Stimulated activated CD8-positive, alpha-beta memory T cell treated with anti-CD3 and anti-CD28 coated beads, Interleukin-4, amount 100 ng/mL, for 4 hours (primary cell): ENCODE data around the gene SGCD.
"Not testable (repeated sequence)": the region's sequence is repeated elsewhere in the genome, so short reads cannot be mapped to it uniquely, and the experiment has no call there.

Experiments used
- DNase-seq, 2 donors: peaks; one replicate each; pipeline ENCODE4 v3.0.0-alpha.2; 2020; ENCODE audit warnings: low read depth in 2 of 2, low spot score in 1 of 2

SGCD gene

GRCh38 chr5:156556666-156557406 is 229.9 kb downstream of the SGCD start:
- DNase-seq = no peak

- DNase-seq = no peak
Measured at GRCh38 chr5:156560002-156560401, 233.0 kb downstream of the SGCD start.

GRCh38 chr5:156561651-156562050 is 234.7 kb downstream of the SGCD start:
- DNase-seq = no peak

DNA sequence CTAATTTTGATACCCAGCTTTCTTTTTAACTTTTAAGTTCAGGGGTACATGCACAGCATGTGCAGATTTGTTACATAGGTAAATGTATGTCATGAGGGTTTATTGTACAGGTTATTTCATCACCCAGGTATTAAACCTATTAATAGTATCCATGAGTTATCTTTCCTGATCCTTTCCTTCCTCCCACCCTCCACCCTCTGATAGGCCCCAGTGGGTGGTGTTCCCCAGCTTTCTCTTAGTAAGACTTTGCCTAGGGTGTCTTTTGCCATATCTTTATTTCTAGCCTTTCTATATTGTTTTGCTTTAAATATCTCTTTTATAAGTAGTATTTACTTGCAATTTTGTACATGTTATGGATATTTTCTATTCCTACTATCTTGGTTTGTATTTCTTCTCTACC is 243.7 kb downstream of the SGCD start:
- DNase-seq = no peak

DNA sequence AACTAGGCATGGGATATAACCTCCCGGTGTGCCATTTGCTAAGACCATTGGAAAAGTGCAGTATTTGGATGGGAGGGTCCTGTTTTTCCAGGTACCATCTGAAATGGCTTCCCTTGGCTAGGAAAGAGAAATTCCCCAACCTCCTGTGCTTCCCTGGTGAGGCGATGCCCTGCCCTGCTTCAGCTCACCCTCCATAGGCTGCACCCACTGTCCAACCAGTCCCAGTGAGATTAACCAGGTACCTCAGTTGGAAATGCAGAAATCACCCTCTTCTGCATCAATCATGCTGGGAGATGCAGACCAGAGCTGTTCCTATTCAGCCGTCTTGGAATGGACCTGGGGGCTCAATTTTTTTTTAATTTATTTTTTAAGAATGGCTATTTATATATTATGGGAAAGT is 254.8 kb downstream of the SGCD start:
- DNase-seq = no peak

- no peak for DNase-seq
Measured at GRCh38 chr5:156582193-156582598, 255.2 kb downstream of the SGCD start.

GRCh38 chr5:156584871-156585270 is 257.9 kb downstream of the SGCD start:
- no peak for DNase-seq

DNA sequence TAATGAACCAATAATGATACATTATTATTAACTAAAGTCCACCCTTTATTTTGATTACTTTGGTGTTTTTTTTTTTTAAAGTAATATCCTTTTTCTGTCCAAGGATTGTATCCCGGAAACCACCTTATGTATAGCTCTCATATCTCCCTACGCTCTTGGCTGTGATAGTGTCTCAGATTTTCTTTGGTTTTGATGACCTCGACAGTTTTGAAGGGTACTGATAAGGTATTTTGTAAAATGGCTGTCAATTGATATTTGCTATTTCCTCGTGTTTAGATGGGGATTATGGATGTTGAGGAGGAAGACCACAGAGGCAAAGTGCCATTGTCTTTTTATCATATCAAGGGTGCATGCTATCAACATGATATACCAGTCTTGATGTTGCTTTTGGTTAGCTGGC is 259.0 kb downstream of the SGCD start:
- no peak for DNase-seq

GRCh38 chr5:156587012-156587411 is 260.0 kb downstream of the SGCD start:
- DNase-seq = no peak

DNA sequence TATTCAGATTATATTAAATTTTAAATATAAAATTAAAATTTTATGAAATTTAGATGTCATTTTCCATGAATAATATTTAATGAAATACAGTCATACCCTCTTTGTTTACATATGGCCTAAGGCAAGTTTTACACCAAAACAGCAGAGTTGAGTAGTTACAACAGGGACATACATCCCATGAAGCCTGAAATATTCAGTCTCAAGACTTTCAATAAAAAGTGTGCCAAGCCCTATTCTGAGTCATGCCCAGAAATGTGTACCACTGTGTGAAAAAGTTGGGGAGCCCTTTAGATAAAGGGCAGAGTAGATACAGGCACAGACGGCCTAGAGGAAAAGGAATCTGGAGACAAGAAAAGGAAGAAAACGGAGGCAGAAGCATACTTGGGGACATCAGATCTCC is 261.3 kb downstream of the SGCD start:
- no peak for DNase-seq

- DNase-seq = no peak
Measured at GRCh38 chr5:156589104-156589945, 262.4 kb downstream of the SGCD start.

GRCh38 chr5:156589946-156590216 is 262.9 kb downstream of the SGCD start:
- no peak for DNase-seq

DNA sequence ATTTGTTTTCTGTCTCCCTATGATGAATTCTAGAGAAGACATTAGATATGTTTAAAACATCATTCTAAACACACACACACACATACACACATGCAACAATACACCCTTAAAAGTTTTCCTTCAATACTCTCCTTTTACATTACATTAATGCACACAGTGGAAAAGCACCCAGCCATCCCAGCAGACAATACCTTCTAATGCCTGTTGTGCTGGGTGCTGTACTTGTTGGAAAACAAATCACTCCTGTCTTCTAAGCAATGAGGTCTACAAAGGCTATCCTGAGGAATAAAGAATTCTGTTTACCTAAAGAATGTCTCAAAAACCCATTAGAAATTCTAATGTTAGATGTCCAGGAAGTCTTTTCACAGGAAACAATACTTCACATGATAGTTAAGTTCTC is 264.0 kb downstream of the SGCD start:
- no peak for DNase-seq

GRCh38 chr5:156591631-156592030 is 264.7 kb downstream of the SGCD start:
- no peak for DNase-seq

DNA sequence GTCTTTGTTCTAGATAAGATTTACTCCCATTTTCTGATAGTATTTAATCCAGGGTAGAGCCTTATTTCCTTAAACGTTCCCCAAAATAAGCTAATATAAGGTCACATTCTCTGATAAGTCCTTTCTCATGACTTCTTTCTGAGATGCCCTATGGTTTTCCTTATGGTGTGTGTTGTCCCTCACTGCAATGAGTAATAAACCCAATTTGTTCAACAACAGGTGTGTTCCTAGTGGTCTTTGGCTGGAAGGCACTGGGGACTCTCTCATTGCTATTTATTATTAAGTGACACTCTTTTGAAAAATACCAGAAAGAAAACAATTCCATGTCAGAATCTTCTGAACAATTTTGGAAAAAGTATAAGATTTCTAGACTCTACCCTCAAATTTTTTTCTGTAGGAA is 266.6 kb downstream of the SGCD start:
- DNase-seq = no peak

- DNase-seq = no peak
Measured at GRCh38 chr5:156594406-156594805, 267.4 kb downstream of the SGCD start.

GRCh38 chr5:156595132-156595787 is 268.3 kb downstream of the SGCD start:
- DNase-seq = no peak

- DNase-seq = no peak
Measured at GRCh38 chr5:156597276-156597675, 270.3 kb downstream of the SGCD start.

GRCh38 chr5:156598964-156599363 is 272.0 kb downstream of the SGCD start:
- no peak for DNase-seq

- DNase-seq = not testable (repeated sequence)
Measured at GRCh38 chr5:156610582-156610981, 283.6 kb downstream of the SGCD start.

DNA sequence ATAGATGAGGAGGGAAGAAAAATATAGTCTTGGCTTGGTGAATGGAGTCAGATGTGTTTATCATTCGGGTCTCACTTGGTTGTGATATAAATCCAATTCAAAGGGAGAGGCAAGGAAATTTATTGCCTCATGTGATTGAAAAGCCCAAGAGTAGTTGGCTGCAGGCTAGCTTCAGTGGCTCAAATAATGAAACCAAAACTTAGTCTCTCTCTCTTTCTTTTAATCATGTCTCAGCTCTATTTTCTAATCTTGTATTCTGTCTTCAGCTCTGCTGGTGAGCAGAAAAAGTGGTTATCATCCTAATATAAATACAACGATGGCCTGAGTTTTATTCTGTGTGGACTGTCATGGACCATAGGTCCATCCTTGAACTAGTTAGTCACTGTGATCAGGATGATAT is 288.9 kb downstream of the SGCD start:
- no peak for DNase-seq

DNA sequence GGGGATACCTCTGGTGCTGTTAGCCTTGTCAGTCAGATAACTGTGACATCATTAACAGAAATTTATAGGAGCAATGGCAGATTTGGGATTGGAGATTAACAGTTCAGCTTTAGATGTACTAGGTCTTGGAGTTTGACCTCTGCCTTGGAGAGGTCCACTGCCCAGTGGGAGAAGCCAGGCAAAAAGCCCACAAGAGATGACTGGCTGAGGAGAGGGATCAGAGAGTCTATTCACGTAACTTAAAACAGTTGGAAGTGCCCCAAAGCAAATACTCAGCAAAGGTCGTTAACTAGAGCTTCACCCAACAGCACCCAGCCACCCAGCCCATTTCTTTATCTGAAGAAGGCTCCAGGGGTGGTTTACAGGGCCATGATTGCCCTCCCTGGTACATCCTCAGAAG is 290.5 kb downstream of the SGCD start:
- no peak for DNase-seq
